ENCODE results near the gene GCLM. TPM values are rescaled to one million over a fixed set of nuclear protein-coding genes. Genes with fewer than 3 reads are reported as not detected.

Gene GCLM
- total and polyA plus RNA-seq, 2 of the 4 experiments (the other 2 are of a cell fraction): 15.5 to 20.1 TPM

- TF ChIP-seq MAFK (IDR thresholded peaks at IDR 0.05; ENCODE audit: low read depth, low read length) (peak; percentile 94), USF2 (IDR thresholded peaks at IDR 0.05; ENCODE audit: low read depth, low read length) (no peak), NFE2L2 (IDR thresholded peaks at IDR 0.05; ENCODE audit: low read depth, low read length) (peak; percentile 100), MXI1 (IDR thresholded peaks at IDR 0.05; ENCODE audit: borderline replicate concordance, low read depth, low read length) (peak; percentile 75), FOS (IDR thresholded peaks at IDR 0.05; ENCODE audit: low read depth, low read length) (peak; percentile 40), MAZ (IDR thresholded peaks at IDR 0.05; ENCODE audit: borderline replicate concordance, low read depth, low read length) (peak; percentile 73; the same call in 1 of the 2 replicates)
These were observed at the start of gene GCLM (continued) for GRCh38 chr1:93909146-93910050.
